GM12878 (cell line): Measurements from ENCODE around the gene ADAMTSL2. TPM values are rescaled to one million over a fixed set of nuclear protein-coding genes. Genes with fewer than 3 reads are reported as not detected.

ENCODE experiments used
- ATAC-seq: fragments of 200-7000 bp; cut with Tn5 transposase; 3 replicates; pipeline ENCODE4 v1.9.1; 2020; ENCODE audit warnings: mild to moderate bottlenecking, moderate library complexity
- BruUV-seq: library from RNA; stranded (reverse); fragments of 400-500 nt; replicated peaks from 2 replicates; lab custom pipeline; 2021; lab: Mats Ljungman, UMichigan
- CTCF ChIA-PET: fragments of 300-600 bp; sonication (Branson Sonifier 250); formaldehyde crosslinking; extraction: SDS; loops from one replicate; lab custom pipeline; 2021; ENCODE audit warnings: inconsistent platforms; lab: Yijun Ruan, JAX
- POLR2A ChIA-PET: fragments of 350-600 bp; formaldehyde crosslinking; extraction: SDS; loops from one replicate; lab custom pipeline; 2021; ENCODE audit warnings: inconsistent platforms; lab: Charles Lee
- RAD21 ChIA-PET: fragments of 300-600 bp; sonication (Branson Sonifier 250); formaldehyde crosslinking; loops from one replicate; lab custom pipeline; 2023; ENCODE audit warnings: antibody characterized with exemption; ENCODE audit not compliant: unreplicated experiment; lab: Charles Lee
- SMC1A ChIA-PET: fragments of 300-600 bp; sonication (Branson Sonifier 250); formaldehyde crosslinking; loops from one replicate; lab custom pipeline; 2023; ENCODE audit not compliant: unreplicated experiment, uncharacterized antibody; lab: Charles Lee
- DNase-seq: peaks from one replicate; pipeline ENCODE4 v3.0.0-alpha.2; 2011; ENCODE audit warnings: low read depth, low spot score
- FAIRE-seq: peaks from 3 replicates; lab custom pipeline; 2011; peaks lifted over from hg19 to GRCh38; lab: Jason Lieb, UNC
- H2AFZ ChIP-seq: 2 replicates; pipeline ENCODE4 v1.6.0; 2011; ENCODE audit warnings: low read depth, low read length, control low read depth; ENCODE audit not compliant: control insufficient read depth
- H3K27ac ChIP-seq: 2 replicates; pipeline ENCODE4 v1.5.1; 2011; ENCODE audit warnings: control low read depth; ENCODE audit not compliant: control insufficient read depth, insufficient read depth
- H3K27me3 ChIP-seq, 2 experiments: replicated peaks in 1 of 2; 2 replicates each; pipeline versions ENCODE4 v1.6.0 to v1.6.1; 2011; ENCODE audit warnings: low read length in 1 of 2; ENCODE audit not compliant: control insufficient read depth in 2 of 2, insufficient read depth in 2 of 2
- H3K36me3 ChIP-seq, 2 experiments: 2 replicates each; pipeline ENCODE4 v1.5.1; 2011; ENCODE audit warnings: low read length in 1 of 2; ENCODE audit not compliant: control insufficient read depth in 2 of 2, insufficient read depth in 2 of 2
- H3K4me1 ChIP-seq: 2 replicates; pipeline ENCODE4 v1.6.1; 2011; ENCODE audit warnings: mild to moderate bottlenecking, low read length, moderate library complexity, mixed read lengths; ENCODE audit not compliant: control insufficient read depth, insufficient read depth
- H3K4me2 ChIP-seq: 2 replicates; pipeline ENCODE4 v1.6.0; 2011; ENCODE audit warnings: control low read depth; ENCODE audit not compliant: control insufficient read depth, insufficient read depth
- H3K4me3 ChIP-seq: fragments of 200-600 bp; sonication (generic); 2 replicates; pipeline ENCODE4 v1.5.1; 2016
- H3K79me2 ChIP-seq: 2 replicates; pipeline ENCODE4 v1.6.0; 2011; ENCODE audit warnings: low read length; ENCODE audit not compliant: control insufficient read depth, insufficient read depth
- H3K9ac ChIP-seq: 2 replicates; pipeline ENCODE4 v1.8.0; 2011; ENCODE audit warnings: low read length, control low read depth, mixed read lengths; ENCODE audit not compliant: control insufficient read depth, insufficient read depth
- H3K9me3 ChIP-seq: replicated peaks from 3 replicates; pipeline ENCODE4 v1.5.1; 2011; ENCODE audit warnings: mild to moderate bottlenecking, low read length; ENCODE audit not compliant: control insufficient read depth, insufficient read depth
- H4K20me1 ChIP-seq: 2 replicates; pipeline ENCODE4 v1.6.0; 2011; ENCODE audit not compliant: control insufficient read depth, insufficient read depth
- ASH2L ChIP-seq: fragments of 300-600, 200-600 bp; sonication (generic); IDR thresholded peaks from 2 replicates; pipeline ENCODE4 v1.6.1; 2017; ENCODE audit warnings: low read depth, mild to moderate bottlenecking, borderline replicate concordance
- BCL3 ChIP-seq: IDR thresholded peaks from 2 replicates; pipeline ENCODE4 v1.6.1; 2011; ENCODE audit warnings: borderline replicate concordance, low read depth, mild to moderate bottlenecking, moderate library complexity, low read length; ENCODE audit not compliant: insufficient read depth, poor library complexity, severe bottlenecking
- CHD1 ChIP-seq: IDR thresholded peaks from 2 replicates; pipeline ENCODE4 v1.6.1; 2012; ENCODE audit warnings: low read depth, low read length, improper control_type of control experiment
- HDGF ChIP-seq: fragments of 450-650 bp; IDR thresholded peaks from 2 replicates; pipeline ENCODE4 v1.6.1; 2016; ENCODE audit warnings: antibody characterized with exemption
- NFXL1 ChIP-seq: fragments of 450-650 bp; IDR thresholded peaks from 2 replicates; pipeline ENCODE4 v1.6.1; 2017; ENCODE audit warnings: antibody characterized with exemption, mild to moderate bottlenecking, borderline replicate concordance
- NRF1 ChIP-seq: conservative IDR thresholded peaks from 2 replicates; pipeline ENCODE4 v1.6.1; 2011; ENCODE audit warnings: mild to moderate bottlenecking, low read depth, low read length, improper control_type of control experiment
- RUNX3 ChIP-seq: IDR thresholded peaks from 2 replicates; pipeline ENCODE4 v1.6.1; 2012; ENCODE audit warnings: low read length, inconsistent platforms
- ZZZ3 ChIP-seq: IDR thresholded peaks from 2 replicates; pipeline ENCODE4 v1.6.1; 2011; ENCODE audit warnings: low read depth; ENCODE audit not compliant: control insufficient read depth, insufficient read length
- WGBS: methylation state at CpG from one replicate; pipeline ENCODE4 v1.1.6; 2016; ENCODE audit warnings: low lambda C conversion rate; ENCODE audit not compliant: insufficient replicate concordance, insufficient coverage; ENCODE audit errors: missing lambda C conversion rate; 5-methylcytosine and 5-hydroxymethylcytosine counted together
- in situ Hi-C: fragments of 300-500 bp; cut with MboI; formaldehyde crosslinking; loops from 9 replicates; pipeline ENCODE4 v1.14.3; 2018; ENCODE audit warnings: mixed read lengths
- intact Hi-C: fragments of 100-400 bp; cut with micrococcal nuclease; formaldehyde crosslinking; loops from one replicate; pipeline ENCODE4 v1.14.2; 2022; ENCODE audit not compliant: unreplicated experiment
- polyA plus RNA-seq, 11 experiments: library from polyadenylated mRNA; depleted of rRNA in 4 of 11; unstranded in 6 of 11; stranded (reverse) in 5 of 11; fragments of >200 nt; fragmentation: Nextera tagmentation in 4 of 11; fragmentation: Illumina TruSeq in 1 of 11; extraction: Ambion mirVana in 4 of 11; extraction: Trizol in 1 of 11; gene quantifications; 1 replicate in 1 of 11; 2 replicates in 10 of 11; pipeline versions ENCODE4 v1.2.1 to v1.2.3, GENCODE V29; 2011 to 2016; ENCODE audit warnings: inconsistent platforms in 2 of 11, missing spikeins in 2 of 11, low read depth in 1 of 11
- total RNA-seq, 4 experiments: library from RNA; depleted of rRNA in 3 of 4; stranded (reverse); fragments of >200 nt in 3 of 4; fragmentation: Illumina TruSeq in 1 of 4; extraction: Trizol in 1 of 4; gene quantifications; 2 replicates each; pipeline versions ENCODE4 v1.2.1 to v1.2.3, GENCODE V29; 2013 to 2021
- TF ChIP-seq, protein P1 (sequence below): fragments of 450-650 bp; IDR thresholded peaks from 2 replicates; pipeline ENCODE4 v1.6.1; 2018; ENCODE audit warnings: mild to moderate bottlenecking, low read depth, moderate library complexity; ENCODE audit not compliant: partially characterized antibody
- TF ChIP-seq, protein P2 (sequence below): IDR thresholded peaks from 2 replicates; pipeline ENCODE4 v1.6.1; 2012; ENCODE audit warnings: low read depth, low read length, improper control_type of control experiment

Gene ADAMTSL2
- total and polyA plus RNA-seq, 10 of the 15 experiments (the other 5 are each of a cell fraction or from before 2014, with no cell fraction given) = 0.07 TPM; not detected in 9

DNA sequence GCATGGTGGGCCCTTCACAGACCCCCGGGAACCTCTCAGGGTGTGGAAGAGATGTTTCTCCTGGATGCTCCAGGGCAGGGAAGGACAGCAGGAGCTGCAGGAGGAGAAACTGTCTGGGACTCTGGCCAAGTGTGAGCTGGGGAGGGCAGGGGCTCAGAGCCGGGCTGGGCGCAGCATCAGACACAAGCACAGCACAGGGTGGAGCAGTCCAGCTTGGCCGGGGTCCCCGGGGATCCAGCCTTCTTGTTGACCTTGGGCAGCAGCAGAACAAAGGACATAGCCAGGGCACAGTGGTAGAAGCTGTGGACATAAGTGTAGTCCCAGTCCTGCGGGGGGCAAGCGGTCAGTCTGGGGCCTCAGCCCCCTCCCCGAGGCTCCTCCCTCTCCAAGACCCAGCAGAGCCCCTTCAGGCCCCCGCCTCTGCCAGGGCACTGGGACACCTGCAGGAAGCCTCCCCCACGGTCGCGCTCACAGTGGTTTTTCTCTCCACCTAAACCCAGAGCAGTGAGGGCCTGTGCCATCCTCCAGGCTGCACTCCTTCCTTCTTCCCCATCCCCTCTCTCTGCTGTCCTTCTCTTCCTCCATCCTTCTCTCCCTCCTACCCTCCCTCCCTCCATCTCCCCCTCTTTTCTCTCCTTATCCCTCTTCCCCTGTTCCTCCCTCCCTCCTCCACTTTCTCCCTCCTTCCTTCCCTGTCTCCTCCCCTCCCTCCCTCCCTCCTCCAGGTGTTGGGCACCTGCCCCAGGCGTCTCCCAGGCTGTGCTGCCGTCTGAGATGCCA, 19.9 kb upstream of the ADAMTSL2 start:
- no TSS peak for BruUV-seq
- in situ Hi-C loops (no loop called here), intact Hi-C loops (no loop called here)
- ChIA-PET SMC1A (no interaction called here), POLR2A (no interaction called here), RAD21 (no interaction called here), CTCF (no interaction called here)
- H2AFZ ChIP-seq = no peak overlapping the region
- no peak overlapping the region for H3K9ac ChIP-seq
- no peak for FAIRE-seq
- H3K4me3 ChIP-seq = no peak overlapping the region
- 16% methylated on average over 14 of the region's 14 CpGs for WGBS
- no peaks in the 10 kb centered on the region for H3K9me3 ChIP-seq
- DNase-seq = no peak
- no peak overlapping the region for H3K4me2 ChIP-seq
- TF ChIP-seq, protein P1, sequence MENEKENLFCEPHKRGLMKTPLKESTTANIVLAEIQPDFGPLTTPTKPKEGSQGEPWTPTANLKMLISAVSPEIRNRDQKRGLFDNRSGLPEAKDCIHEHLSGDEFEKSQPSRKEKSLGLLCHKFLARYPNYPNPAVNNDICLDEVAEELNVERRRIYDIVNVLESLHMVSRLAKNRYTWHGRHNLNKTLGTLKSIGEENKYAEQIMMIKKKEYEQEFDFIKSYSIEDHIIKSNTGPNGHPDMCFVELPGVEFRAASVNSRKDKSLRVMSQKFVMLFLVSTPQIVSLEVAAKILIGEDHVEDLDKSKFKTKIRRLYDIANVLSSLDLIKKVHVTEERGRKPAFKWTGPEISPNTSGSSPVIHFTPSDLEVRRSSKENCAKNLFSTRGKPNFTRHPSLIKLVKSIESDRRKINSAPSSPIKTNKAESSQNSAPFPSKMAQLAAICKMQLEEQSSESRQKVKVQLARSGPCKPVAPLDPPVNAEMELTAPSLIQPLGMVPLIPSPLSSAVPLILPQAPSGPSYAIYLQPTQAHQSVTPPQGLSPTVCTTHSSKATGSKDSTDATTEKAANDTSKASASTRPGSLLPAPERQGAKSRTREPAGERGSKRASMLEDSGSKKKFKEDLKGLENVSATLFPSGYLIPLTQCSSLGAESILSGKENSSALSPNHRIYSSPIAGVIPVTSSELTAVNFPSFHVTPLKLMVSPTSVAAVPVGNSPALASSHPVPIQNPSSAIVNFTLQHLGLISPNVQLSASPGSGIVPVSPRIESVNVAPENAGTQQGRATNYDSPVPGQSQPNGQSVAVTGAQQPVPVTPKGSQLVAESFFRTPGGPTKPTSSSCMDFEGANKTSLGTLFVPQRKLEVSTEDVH = no peak
- TF ChIP-seq NFXL1 (no peak), ZZZ3 (no peak), RUNX3 (no peak), BCL3 (no peak), CHD1 (no peak), NRF1 (no peak), HDGF (no peak), ASH2L (no peak)
- TF ChIP-seq, protein P2, sequence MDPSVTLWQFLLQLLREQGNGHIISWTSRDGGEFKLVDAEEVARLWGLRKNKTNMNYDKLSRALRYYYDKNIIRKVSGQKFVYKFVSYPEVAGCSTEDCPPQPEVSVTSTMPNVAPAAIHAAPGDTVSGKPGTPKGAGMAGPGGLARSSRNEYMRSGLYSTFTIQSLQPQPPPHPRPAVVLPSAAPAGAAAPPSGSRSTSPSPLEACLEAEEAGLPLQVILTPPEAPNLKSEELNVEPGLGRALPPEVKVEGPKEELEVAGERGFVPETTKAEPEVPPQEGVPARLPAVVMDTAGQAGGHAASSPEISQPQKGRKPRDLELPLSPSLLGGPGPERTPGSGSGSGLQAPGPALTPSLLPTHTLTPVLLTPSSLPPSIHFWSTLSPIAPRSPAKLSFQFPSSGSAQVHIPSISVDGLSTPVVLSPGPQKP = no peak
- no peaks in the 10 kb centered on the region for H4K20me1 ChIP-seq
- peaks cover 0 to 2% of the 10 kb centered on the region in 2 experiments; a peak in 2 of 4 replicates for H3K27me3 ChIP-seq
- H3K4me1 ChIP-seq = no peaks in the 10 kb centered on the region
- no peaks in the 10 kb centered on the region for H3K36me3 ChIP-seq
- no peak overlapping the region for H3K27ac ChIP-seq
- H3K79me2 ChIP-seq = no peaks in the 10 kb centered on the region
- ATAC-seq = no peak
